IMR-90 (cell line): ENCODE results near the gene COL15A1. TPM values are rescaled to one million over a fixed set of nuclear protein-coding genes. Genes with fewer than 3 reads are reported as not detected.

Source experiments
- ATAC-seq: fragments of 200-7000 bp; cut with Tn5 transposase; 2 replicates; pipeline ENCODE4 v1.9.1; 2020; ENCODE audit warnings: low read depth, mild to moderate bottlenecking, moderate library complexity
- BruUV-seq: library from RNA; stranded (reverse); fragments of 400-500 nt; replicated peaks from 2 replicates; lab custom pipeline; 2021; lab: Mats Ljungman, UMichigan
- CTCF ChIA-PET: fragments of 300-600 bp; formaldehyde crosslinking; extraction: SDS; loops from one replicate; lab custom pipeline; 2021; ENCODE audit warnings: antibody characterized with exemption; lab: Yijun Ruan, JAX
- POLR2A ChIA-PET: fragments of 300-600 bp; sonication (Branson Sonifier 250); formaldehyde crosslinking; loops from one replicate; lab custom pipeline; 2022; ENCODE audit warnings: antibody characterized with exemption; ENCODE audit not compliant: unreplicated experiment; lab: Charles Lee
- DNase-seq: peaks from one replicate; pipeline ENCODE4 v3.0.0; 2013
- H2AFZ ChIP-seq: replicated peaks from 2 replicates; pipeline ENCODE3; 2013; ENCODE audit warnings: low read length, mild to moderate bottlenecking; ENCODE audit not compliant: poor library complexity
- H2AK5ac ChIP-seq: 2 replicates; pipeline ENCODE4 v1.6.1; 2013; ENCODE audit warnings: low read depth, low read length, inconsistent platforms
- H2AK9ac ChIP-seq: replicated peaks from 2 replicates; pipeline ENCODE3; 2013; ENCODE audit warnings: mild to moderate bottlenecking, low read depth, low read length, moderate library complexity; ENCODE audit not compliant: poor library complexity
- H2BK120ac ChIP-seq: 2 replicates; pipeline ENCODE4 v1.6.1; 2013; ENCODE audit warnings: low read depth, low read length, inconsistent platforms
- H2BK15ac ChIP-seq: 3 replicates; pipeline ENCODE4 v1.6.1; 2013; ENCODE audit warnings: low read depth, low read length, inconsistent platforms
- H2BK20ac ChIP-seq: 2 replicates; pipeline ENCODE4 v1.6.1; 2013; ENCODE audit warnings: low read depth, mild to moderate bottlenecking, inconsistent platforms, low read length, moderate library complexity
- H2BK5ac ChIP-seq: 2 replicates; pipeline ENCODE4 v1.6.1; 2013; ENCODE audit warnings: mild to moderate bottlenecking, low read depth, low read length, inconsistent platforms; ENCODE audit not compliant: poor library complexity, severe bottlenecking
- H3K14ac ChIP-seq: replicated peaks from 2 replicates; pipeline ENCODE4 v1.6.1; 2013; ENCODE audit warnings: low read depth, low read length, inconsistent platforms
- H3K18ac ChIP-seq: 2 replicates; pipeline ENCODE4 v1.6.1; 2013; ENCODE audit warnings: low read depth, low read length, control low read depth
- H3K23ac ChIP-seq: 2 replicates; pipeline ENCODE4 v1.6.1; 2013; ENCODE audit warnings: low read depth, low read length, inconsistent platforms
- H3K27ac ChIP-seq: 2 replicates; pipeline ENCODE4 v1.5.1; 2013; ENCODE audit warnings: mild to moderate bottlenecking, control low read depth, low read length; ENCODE audit not compliant: insufficient read depth
- H3K27me3 ChIP-seq: 2 replicates; pipeline ENCODE4 v1.6.1; 2013; ENCODE audit warnings: low read length; ENCODE audit not compliant: control insufficient read depth, insufficient read depth
- H3K36me3 ChIP-seq: 2 replicates; pipeline ENCODE4 v1.6.1; 2013; ENCODE audit warnings: low read length, mixed read lengths; ENCODE audit not compliant: control insufficient read depth, insufficient read depth
- H3K4ac ChIP-seq: 2 replicates; pipeline ENCODE4 v1.6.1; 2013; ENCODE audit warnings: low read depth, low read length, inconsistent platforms
- H3K4me1 ChIP-seq: 2 replicates; pipeline ENCODE4 v1.6.1; 2013; ENCODE audit warnings: low read length, mixed read lengths; ENCODE audit not compliant: control insufficient read depth, insufficient read depth
- H3K4me2 ChIP-seq: 2 replicates; pipeline ENCODE4 v1.6.1; 2013; ENCODE audit warnings: low read depth, mild to moderate bottlenecking, control low read depth, low read length, moderate library complexity
- H3K4me3 ChIP-seq: 2 replicates; pipeline ENCODE4 v1.5.1; 2013; ENCODE audit warnings: low read depth, mild to moderate bottlenecking, control low read depth, low read length, moderate library complexity; ENCODE audit not compliant: insufficient read depth
- H3K56ac ChIP-seq: 2 replicates; pipeline ENCODE4 v1.6.1; 2013; ENCODE audit warnings: low read length, inconsistent platforms; ENCODE audit not compliant: insufficient read depth; ENCODE audit errors: extremely low read depth
- H3K79me1 ChIP-seq, 2 experiments: 2 replicates each; pipeline ENCODE4 v1.6.1; 2013; ENCODE audit warnings: low read length in 2 of 2, inconsistent platforms in 1 of 2, low read depth in 1 of 2
- H3K9ac ChIP-seq: 2 replicates; pipeline ENCODE4 v1.6.1; 2013; ENCODE audit warnings: low read depth, low read length, control low read depth
- H3K9me1 ChIP-seq: 2 replicates; pipeline ENCODE4 v1.6.1; 2013; ENCODE audit warnings: low read length, inconsistent platforms; ENCODE audit not compliant: insufficient read depth
- H3K9me3 ChIP-seq: 2 replicates; pipeline ENCODE4 v1.6.1; 2013; ENCODE audit warnings: low read length; ENCODE audit not compliant: control insufficient read depth, insufficient read depth
- H4K20me1 ChIP-seq: 2 replicates; pipeline ENCODE4 v1.6.1; 2013; ENCODE audit warnings: low read length, inconsistent platforms; ENCODE audit not compliant: insufficient read depth
- H4K5ac ChIP-seq: 2 replicates; pipeline ENCODE4 v1.6.1; 2013; ENCODE audit warnings: mild to moderate bottlenecking, low read depth, low read length, control low read depth
- H4K8ac ChIP-seq, 2 experiments: 2 replicates each; pipeline ENCODE4 v1.6.1; 2013; ENCODE audit warnings: low read depth in 2 of 2, low read length in 2 of 2, control low read depth in 1 of 2, inconsistent platforms in 1 of 2
- H4K91ac ChIP-seq: 2 replicates; pipeline ENCODE4 v1.6.1; 2013; ENCODE audit warnings: low read depth, low read length, inconsistent platforms; ENCODE audit not compliant: insufficient read depth
- CHD1 ChIP-seq: IDR thresholded peaks from 2 replicates; pipeline ENCODE4 v1.6.1; 2012; ENCODE audit warnings: low read depth, low read length, improper control_type of control experiment
- CTCF ChIP-seq: conservative IDR thresholded peaks from 2 replicates; pipeline ENCODE4 v1.5.1; 2012; ENCODE audit warnings: mild to moderate bottlenecking, low read depth, low read length, improper control_type of control experiment
- FOS ChIP-seq: fragments of 150-350 bp; IDR thresholded peaks from 2 replicates; pipeline ENCODE4 v1.6.1; 2016; ENCODE audit warnings: low read depth, low read length
- MAFK ChIP-seq: IDR thresholded peaks from 2 replicates; pipeline ENCODE4 v1.6.1; 2012; ENCODE audit warnings: low read depth, low read length, improper control_type of control experiment
- MAZ ChIP-seq: IDR thresholded peaks from 2 replicates; pipeline ENCODE4 v1.6.1; 2012; ENCODE audit warnings: low read depth, mild to moderate bottlenecking, low read length, improper control_type of control experiment, moderate library complexity, borderline replicate concordance
- MXI1 ChIP-seq: IDR thresholded peaks from 2 replicates; pipeline ENCODE4 v1.6.1; 2012; ENCODE audit warnings: low read depth, mild to moderate bottlenecking, low read length, moderate library complexity, borderline replicate concordance
- NFE2L2 ChIP-seq: fragments of 150-350 bp; IDR thresholded peaks from 2 replicates; pipeline ENCODE4 v1.6.1; 2016; ENCODE audit warnings: low read depth, mild to moderate bottlenecking, low read length
- POLR2A ChIP-seq: IDR thresholded peaks from 2 replicates; pipeline ENCODE4 v1.6.1; 2012; ENCODE audit warnings: mild to moderate bottlenecking, low read depth, low read length
- RAD21 ChIP-seq: IDR thresholded peaks from 2 replicates; pipeline ENCODE4 v1.6.1; 2012; ENCODE audit warnings: low read length, improper control_type of control experiment
- RCOR1 ChIP-seq: IDR thresholded peaks from 2 replicates; pipeline ENCODE4 v1.6.1; 2012; ENCODE audit warnings: mild to moderate bottlenecking, low read length, improper control_type of control experiment; ENCODE audit not compliant: insufficient replicate concordance
- SMC3 ChIP-seq: fragments of 150-350 bp; IDR thresholded peaks from 2 replicates; pipeline ENCODE4 v1.6.1; 2016; ENCODE audit warnings: low read depth, mild to moderate bottlenecking, antibody characterized with exemption, low read length, moderate library complexity
- USF2 ChIP-seq: fragments of 150-350 bp; IDR thresholded peaks from 2 replicates; pipeline ENCODE4 v1.6.1; 2017; ENCODE audit warnings: mild to moderate bottlenecking, antibody characterized with exemption, low read length, low read depth
- WGBS, 2 experiments: methylation state at CpG; one replicate each; pipeline versions ENCODE4 v1.1.5 to v1.1.7; 2013; ENCODE audit warnings: missing lambda C conversion rate in 2 of 2; ENCODE audit not compliant: insufficient read length in 1 of 2; ENCODE audit errors: extremely low coverage in 2 of 2; 5-methylcytosine and 5-hydroxymethylcytosine counted together
- dilution Hi-C: fragments of 300-500 bp; cut with HindIII; formaldehyde crosslinking; loops from one replicate; pipeline ENCODE4 v1.14.3; 2018; ENCODE audit warnings: low sequenced_read_pairs; ENCODE audit not compliant: unreplicated experiment
- in situ Hi-C: fragments of 300-500 bp; cut with MboI; formaldehyde crosslinking; loops from 3 replicates; pipeline ENCODE4 v1.14.3; 2019; ENCODE audit warnings: low sequenced_read_pairs, inconsistent platforms, mixed read lengths
- intact Hi-C: fragments of 100-400 bp; cut with micrococcal nuclease; formaldehyde crosslinking; loops from 2 replicates; pipeline ENCODE4 v1.10.0; 2022
- polyA plus RNA-seq, 3 experiments: library from polyadenylated mRNA; depleted of rRNA; stranded (reverse); fragments of >200 nt; gene quantifications; 2 replicates each; pipeline ENCODE4 v1.2.3, GENCODE V29; 2012; ENCODE audit warnings: low replicate concordance in 1 of 3
- total RNA-seq: library from RNA; depleted of rRNA; stranded (reverse); fragments of >200 nt; gene quantifications from 2 replicates; pipeline ENCODE4 v1.2.3, GENCODE V29; 2012

COL15A1 gene
- total and polyA plus RNA-seq, 2 of the 4 experiments (the other 2 are of a cell fraction): 2.2 to 3.7 TPM

- TF ChIP-seq CHD1 (no peak), POLR2A (no peak; the same call in 1 of the 2 replicates)
Observed at GRCh38 chr9:99103901-99104458, 160.3 kb downstream of the COL15A1 start (continued).

- intact Hi-C loops (loop anchor here (2.0 to 5.0 kb wide), 2 partner anchors 18 to 87 kb away; no protein-coding TSS in a partner anchor), dilution Hi-C loops (no loop called here), in situ Hi-C loops (no loop called here)
- H2AK5ac ChIP-seq: peak within 1 kb of the TSS; percentile 84
- H4K5ac ChIP-seq: peak within 1 kb of the TSS; percentile 69
- H2BK5ac ChIP-seq: peak within 1 kb of the TSS; percentile 93
- peak within 1 kb of the TSS; percentile 87 for H2AK9ac ChIP-seq
- H3K14ac ChIP-seq: peak within 1 kb of the TSS; percentile 75
- peak within 1 kb of the TSS; percentile 67 for H3K4me3 ChIP-seq
- CTCF ChIA-PET: interaction anchor here (0.6 to 2.1 kb wide), 5 partner anchors 10 to 152 kb away, joined by 3 to 5 read pairs (median 4); no protein-coding TSS in a partner anchor
- peaks cover 36% of the 10 kb centered on the region for H4K20me1 ChIP-seq
- H3K4me1 ChIP-seq: peaks cover 14% of the 10 kb centered on the region
- H3K9ac ChIP-seq: peak within 1 kb of the TSS; percentile 91
- H3K23ac ChIP-seq: peak within 1 kb of the TSS; percentile 68
- H3K36me3 ChIP-seq: no peaks in the 10 kb centered on the region; the same call in 1 of the 2 replicates
- H3K27me3 ChIP-seq: no peaks in the 10 kb centered on the region
- ATAC-seq (peak; percentile 89), DNase-seq (peak; percentile 89)
- peak within 1 kb of the TSS; percentile 95 for H3K27ac ChIP-seq
- H3K18ac ChIP-seq: peak within 1 kb of the TSS; percentile 72
- peak within 1 kb of the TSS; percentile 86 to 92 for H4K8ac ChIP-seq
- H2BK120ac ChIP-seq: peak within 1 kb of the TSS; percentile 83
- POLR2A ChIA-PET: interaction anchor here (1.4 kb wide), 1 partner anchor 75 kb away, joined by 6 read pairs; no protein-coding TSS in a partner anchor
- H3K9me3 ChIP-seq: no peaks in the 10 kb centered on the region
- H3K9me1 ChIP-seq: peaks cover 5% of the 10 kb centered on the region
- peak within 1 kb of the TSS; percentile 88; the same call in 2 of the 3 replicates for H2BK15ac ChIP-seq
- H3K4me2 ChIP-seq: peak within 1 kb of the TSS; percentile 94
- H2BK20ac ChIP-seq: peak within 1 kb of the TSS; percentile 76; the same call in 1 of the 2 replicates
- peaks cover 6 to 40% of the 10 kb centered on the region in 2 experiments for H3K79me1 ChIP-seq
- peak within 1 kb of the TSS; percentile 95 for H2AFZ ChIP-seq
- H3K4ac ChIP-seq: peak within 1 kb of the TSS; percentile 94
- H3K56ac ChIP-seq: peak within 1 kb of the TSS; percentile 94
- no TSS peak for BruUV-seq
- WGBS, 2 experiments: 0% methylated on average over 28 of the region's 60 CpGs; no CpG with 5 or more reads in 1 of the 2 experiments
- peak within 1 kb of the TSS; percentile 94 for H4K91ac ChIP-seq
- peak; percentile 82; the same call in 1 of the 2 replicates for TF ChIP-seq MAZ
- no peak for TF ChIP-seq FOS
- 0 out of 2 replicates have a peak, but pooled peaks have one; percentile 1 for TF ChIP-seq SMC3
- TF ChIP-seq CHD1: no peak; the same call in 1 of the 2 replicates
- TF ChIP-seq MXI1: no peak
- TF ChIP-seq MAFK: no peak
- peak; percentile 23; the same call in 1 of the 2 replicates for TF ChIP-seq USF2
- TF ChIP-seq RAD21: no peak; the same call in 1 of the 2 replicates
- TF ChIP-seq RCOR1: no peak
- no peak for TF ChIP-seq CTCF
- TF ChIP-seq NFE2L2: no peak
Observed at GRCh38 chr9:99104459-99105151, 160.9 kb downstream of the COL15A1 start, which contains the start of gene TGFBR1. Gene TGFBR1, plus strand, starts transcription at chr9:99105113. Its CDS starts 93 bp downstream, at chr9:99105206.
